ENCODE measurements around the gene HSDL2. TPM values are rescaled to one million over a fixed set of nuclear protein-coding genes. Genes with fewer than 3 reads are reported as not detected.

The HSDL2 gene
- total RNA-seq, 3 donors from 2014 or later, result 35.7 to 40.8 (median 38.1) TPM

DNA sequence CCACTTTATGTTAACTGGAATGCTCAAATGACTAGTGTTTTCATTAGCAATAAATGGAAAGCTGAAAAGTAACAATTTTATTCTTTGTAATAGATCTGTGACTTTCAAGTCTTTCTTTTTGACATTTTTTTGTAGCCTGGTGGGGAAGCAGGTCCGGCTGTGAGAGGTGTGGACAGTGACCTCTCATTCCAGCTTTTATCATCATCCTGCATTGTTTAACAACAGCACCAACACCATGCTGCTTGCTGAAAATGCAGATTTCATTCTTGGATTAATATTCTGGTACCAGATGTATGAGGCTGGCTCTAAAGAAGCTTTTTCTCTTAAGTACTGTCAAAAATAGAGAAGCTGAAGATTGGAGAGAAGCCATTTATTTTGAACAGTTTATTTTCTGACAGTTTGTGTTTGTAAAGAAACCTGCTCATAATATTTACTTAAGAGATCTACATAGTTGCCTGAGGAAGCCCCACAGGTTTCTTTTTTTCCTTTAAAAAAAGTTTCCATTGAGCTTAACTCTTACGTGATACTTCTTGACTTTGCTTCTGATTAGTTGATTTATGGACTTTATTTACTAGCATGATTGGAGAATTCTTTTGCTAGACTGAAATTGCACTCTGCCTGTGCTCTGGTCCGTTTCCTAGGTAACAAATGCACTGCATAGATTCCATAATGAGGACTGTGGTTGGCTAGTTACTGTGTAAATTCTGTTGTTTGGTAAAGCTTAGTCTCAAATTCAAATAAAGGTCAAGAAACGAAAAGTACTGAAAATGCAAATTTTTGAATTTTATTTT, 110.2 kb downstream of the HSDL2 start:
- Histone ChIP-seq H3K4me1 (ENCODE audit: low read depth) (peaks cover 8% of the 10 kb centered on the region), H3K9me3 (peaks cover 20% of the 10 kb centered on the region), H3K4me3 (no peak overlapping the region), H3K36me3 (ENCODE audit: low read depth) (no peaks in the 10 kb centered on the region)
- ATAC-seq (no peak), DNase-seq (no peak)
- intact Hi-C loops (cut with DNase I, micrococcal nuclease), result no loop called here
- TF ChIP-seq, protein P1, sequence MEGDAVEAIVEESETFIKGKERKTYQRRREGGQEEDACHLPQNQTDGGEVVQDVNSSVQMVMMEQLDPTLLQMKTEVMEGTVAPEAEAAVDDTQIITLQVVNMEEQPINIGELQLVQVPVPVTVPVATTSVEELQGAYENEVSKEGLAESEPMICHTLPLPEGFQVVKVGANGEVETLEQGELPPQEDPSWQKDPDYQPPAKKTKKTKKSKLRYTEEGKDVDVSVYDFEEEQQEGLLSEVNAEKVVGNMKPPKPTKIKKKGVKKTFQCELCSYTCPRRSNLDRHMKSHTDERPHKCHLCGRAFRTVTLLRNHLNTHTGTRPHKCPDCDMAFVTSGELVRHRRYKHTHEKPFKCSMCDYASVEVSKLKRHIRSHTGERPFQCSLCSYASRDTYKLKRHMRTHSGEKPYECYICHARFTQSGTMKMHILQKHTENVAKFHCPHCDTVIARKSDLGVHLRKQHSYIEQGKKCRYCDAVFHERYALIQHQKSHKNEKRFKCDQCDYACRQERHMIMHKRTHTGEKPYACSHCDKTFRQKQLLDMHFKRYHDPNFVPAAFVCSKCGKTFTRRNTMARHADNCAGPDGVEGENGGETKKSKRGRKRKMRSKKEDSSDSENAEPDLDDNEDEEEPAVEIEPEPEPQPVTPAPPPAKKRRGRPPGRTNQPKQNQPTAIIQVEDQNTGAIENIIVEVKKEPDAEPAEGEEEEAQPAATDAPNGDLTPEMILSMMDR (IDR thresholded peaks at IDR 0.05), result no peak

DNA sequence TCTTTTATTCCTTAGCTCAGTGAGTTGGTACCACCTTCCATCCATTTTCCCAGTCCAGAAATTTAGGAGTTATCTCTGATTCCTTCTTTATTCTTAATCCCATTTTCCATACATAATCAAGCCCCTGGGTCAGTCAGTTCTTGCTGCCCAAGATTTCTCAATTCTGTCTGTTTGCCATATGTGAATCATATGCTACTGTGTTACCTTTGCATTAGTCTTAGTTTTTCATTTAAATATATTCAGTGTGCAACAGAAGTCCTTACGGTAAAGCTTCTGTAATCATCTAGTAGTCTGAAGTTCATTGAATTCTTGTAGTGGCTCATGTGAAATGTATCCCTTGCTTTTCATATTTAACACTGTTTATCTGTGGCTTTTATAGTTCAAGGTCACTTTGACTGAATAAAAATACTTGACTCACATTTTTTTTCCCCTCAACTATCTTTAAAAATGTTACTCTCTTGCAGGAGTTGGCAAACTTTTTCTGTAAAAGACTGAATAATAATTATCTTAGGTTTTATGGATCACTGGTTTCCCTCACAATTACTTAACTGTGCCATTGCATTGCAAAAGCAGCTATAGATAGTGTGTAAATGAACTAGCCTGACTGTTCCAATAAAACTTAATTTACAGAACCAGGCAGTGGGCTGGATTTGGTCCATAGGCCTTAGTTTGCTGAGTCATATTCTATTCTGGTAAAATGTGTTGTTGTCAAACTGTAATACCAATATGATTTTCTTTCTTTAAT, 113.7 kb downstream of the HSDL2 start:
- Histone ChIP-seq H3K36me3 (ENCODE audit: low read depth) (no peaks in the 10 kb centered on the region), H3K4me3 (no peak overlapping the region), H3K9me3 (peaks cover 23% of the 10 kb centered on the region), H3K4me1 (ENCODE audit: low read depth) (peaks cover 7% of the 10 kb centered on the region)
- DNase-seq, result no peak
- TF ChIP-seq, protein P1 (IDR thresholded peaks at IDR 0.05), result no peak
- intact Hi-C loops (cut with DNase I, micrococcal nuclease), result no loop called here
- no peak for ATAC-seq

DNA sequence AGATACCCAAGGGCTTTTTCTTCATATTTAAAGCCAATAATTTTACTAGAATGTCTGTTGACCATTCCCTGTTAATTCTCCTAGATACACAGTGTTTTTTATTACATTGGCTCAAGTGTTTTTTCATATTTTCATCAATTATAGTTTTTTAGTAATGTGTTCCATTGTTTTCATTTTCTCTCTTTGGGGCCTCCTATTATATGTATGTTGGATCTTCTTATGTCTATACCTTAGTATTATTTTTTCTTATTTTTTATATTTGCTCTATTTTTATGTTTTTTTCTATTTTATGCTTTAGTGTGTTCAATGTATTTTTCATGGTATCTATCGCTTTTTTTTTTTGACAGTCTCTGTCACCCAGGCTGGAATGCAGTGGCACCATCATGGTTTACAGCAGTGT, 114.2 kb downstream of the HSDL2 start:
- no peak for DNase-seq
- Histone ChIP-seq H3K4me3 (no peak overlapping the region), H3K4me1 (ENCODE audit: low read depth) (peaks cover 1% of the 10 kb centered on the region), H3K36me3 (ENCODE audit: low read depth) (no peaks in the 10 kb centered on the region), H3K9me3 (peaks cover 23% of the 10 kb centered on the region)
- TF ChIP-seq, protein P1 (IDR thresholded peaks at IDR 0.05), result no peak
- ATAC-seq, result no peak
- intact Hi-C loops (cut with DNase I, micrococcal nuclease), result no loop called here

DNA sequence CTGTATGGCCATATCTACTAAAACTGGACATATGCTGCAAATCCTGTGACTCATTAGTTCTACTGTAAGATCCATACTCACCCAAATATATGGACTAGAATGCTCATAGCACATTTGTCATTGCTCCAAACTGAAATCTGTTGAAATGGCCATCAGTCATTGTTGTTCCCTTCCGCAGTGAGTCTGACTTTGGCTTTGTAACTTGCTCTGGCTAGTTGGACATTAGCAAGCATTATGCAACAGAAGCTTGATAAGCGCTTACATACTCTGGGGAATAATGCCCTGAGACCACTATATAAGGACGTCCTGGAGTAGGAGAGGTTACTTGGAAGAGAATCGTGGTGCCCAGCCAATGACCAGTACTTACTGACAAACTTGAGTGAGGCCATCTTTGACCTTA, 115.7 kb downstream of the HSDL2 start:
- H3K9me3 ChIP-seq, result peaks cover 23% of the 10 kb centered on the region
- TF ChIP-seq, protein P1 (IDR thresholded peaks at IDR 0.05), result no peak
- H3K4me3 ChIP-seq, result no peak overlapping the region
- intact Hi-C loops (cut with DNase I, micrococcal nuclease), result no loop called here
- no peaks in the 10 kb centered on the region for H3K4me1 ChIP-seq (ENCODE audit: low read depth)
- no peak for ATAC-seq
- DNase-seq, result no peak
- no peaks in the 10 kb centered on the region for H3K36me3 ChIP-seq (ENCODE audit: low read depth)

DNA sequence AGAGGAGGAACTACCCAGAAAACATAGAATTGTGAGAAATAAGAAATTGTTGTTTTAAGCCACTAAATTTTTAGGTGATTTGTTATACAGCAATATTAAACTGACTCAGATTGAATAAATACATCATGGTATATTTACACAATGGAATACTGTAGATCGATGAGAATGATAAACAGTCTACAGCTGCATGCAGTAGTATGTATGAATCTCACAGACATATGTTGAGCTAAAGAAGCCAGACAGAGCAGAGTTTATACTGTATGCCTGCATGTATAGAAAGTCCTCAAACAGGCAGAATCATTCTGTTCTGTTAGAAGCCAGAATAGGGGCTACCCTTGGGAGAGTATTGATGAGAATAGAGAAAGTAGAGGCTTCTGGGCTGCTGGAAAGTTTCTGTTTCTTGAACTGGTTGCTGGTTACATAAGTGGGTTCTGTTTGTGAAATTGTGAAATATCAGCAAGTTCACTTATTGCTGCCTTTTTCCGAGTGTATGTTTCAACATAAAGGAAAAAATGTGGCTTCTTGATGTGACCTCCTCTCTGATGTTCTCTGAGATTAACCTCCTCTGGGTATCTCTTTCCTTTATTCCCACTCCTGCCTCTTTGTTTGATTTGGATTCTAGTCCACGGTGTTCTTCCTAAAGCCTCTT, 116.3 kb downstream of the HSDL2 start:
- no peak for DNase-seq
- Histone ChIP-seq H3K4me3 (no peak overlapping the region), H3K9me3 (peaks cover 23% of the 10 kb centered on the region), H3K36me3 (ENCODE audit: low read depth) (no peaks in the 10 kb centered on the region), H3K4me1 (ENCODE audit: low read depth) (no peaks in the 10 kb centered on the region)
- TF ChIP-seq, protein P1 (IDR thresholded peaks at IDR 0.05), result no peak
- intact Hi-C loops (cut with DNase I, micrococcal nuclease), result no loop called here
- no peak for ATAC-seq
